ENCODE measurements around the gene RXRA.

The RXRA gene

GRCh38 chr9:134319306-134320125, 6.7 kb upstream of the RXRA start:
- Histone ChIP-seq H3K9ac (ENCODE audit: low read depth, low read length) (no peak overlapping the region), H3K9me3 (ENCODE audit: insufficient read depth, low read length, severe bottlenecking) (no peaks in the 10 kb centered on the region), H3K27me3 (ENCODE audit: insufficient read depth, low read length, poor library complexity) (no peaks in the 10 kb centered on the region), H3K4me2 (ENCODE audit: insufficient read depth, low read length) (no peak overlapping the region), H3K36me3 (ENCODE audit: insufficient read depth, low read length) (no peaks in the 10 kb centered on the region), H2AFZ (ENCODE audit: low read depth, low read length) (no peak overlapping the region), H3K4me1 (ENCODE audit: insufficient read depth, low read length) (no peaks in the 10 kb centered on the region), H4K20me1 (ENCODE audit: insufficient read depth, low read length) (0 out of 2 replicates have a peak, but pooled peaks cover 6% of the 10 kb centered on the region), H3K4me3 (ENCODE audit: low read depth in 1 of 2, low read length in 2 of 2) (no peak overlapping the region), H3K27ac (ENCODE audit: low read length) (no peak overlapping the region), H3K79me2 (ENCODE audit: insufficient read depth, low read length) (no peaks in the 10 kb centered on the region)
- DNase-seq (no peak), ATAC-seq (ENCODE audit: insufficient read depth, low read depth) (no peak)
- TF ChIP-seq EZH2 (IDR thresholded peaks at IDR 0.05; ENCODE audit: borderline replicate concordance, low read depth, low read length, severe bottlenecking) (no peak), CTCF (IDR thresholded peaks at IDR 0.05; ENCODE audit: borderline replicate concordance, extremely low read depth, low read length, poor library complexity, severe bottlenecking) (no peak)

- Histone ChIP-seq H3K27ac (ENCODE audit: low read length) (no peak overlapping the region), H4K20me1 (ENCODE audit: insufficient read depth, low read length) (0 out of 2 replicates have a peak, but pooled peaks cover 6% of the 10 kb centered on the region), H2AFZ (ENCODE audit: low read depth, low read length) (no peak overlapping the region), H3K79me2 (ENCODE audit: insufficient read depth, low read length) (no peaks in the 10 kb centered on the region), H3K9me3 (ENCODE audit: insufficient read depth, low read length, severe bottlenecking) (no peaks in the 10 kb centered on the region), H3K9ac (ENCODE audit: low read depth, low read length) (no peak overlapping the region), H3K4me1 (ENCODE audit: insufficient read depth, low read length) (no peaks in the 10 kb centered on the region), H3K4me3 (ENCODE audit: low read depth in 1 of 2, low read length in 2 of 2) (no peak overlapping the region), H3K27me3 (ENCODE audit: insufficient read depth, low read length, poor library complexity) (no peaks in the 10 kb centered on the region), H3K36me3 (ENCODE audit: insufficient read depth, low read length) (no peaks in the 10 kb centered on the region), H3K4me2 (ENCODE audit: insufficient read depth, low read length) (no peak overlapping the region)
- DNase-seq (no peak), ATAC-seq (ENCODE audit: insufficient read depth, low read depth) (no peak)
- TF ChIP-seq EZH2 (IDR thresholded peaks at IDR 0.05; ENCODE audit: borderline replicate concordance, low read depth, low read length, severe bottlenecking) (no peak), CTCF (IDR thresholded peaks at IDR 0.05; ENCODE audit: borderline replicate concordance, extremely low read depth, low read length, poor library complexity, severe bottlenecking) (no peak)
These were observed 6.0 kb upstream of the RXRA start for GRCh38 chr9:134320126-134320867.

- H3K27me3 ChIP-seq (ENCODE audit: insufficient read depth, low read length, poor library complexity) = no peaks in the 10 kb centered on the region
- peaks cover 4% of the 10 kb centered on the region; the same call in 1 of the 2 replicates for H3K4me1 ChIP-seq (ENCODE audit: insufficient read depth, low read length)
- H3K9me3 ChIP-seq (ENCODE audit: insufficient read depth, low read length, severe bottlenecking) = no peaks in the 10 kb centered on the region
- no peak overlapping the region for H3K9ac ChIP-seq (ENCODE audit: low read depth, low read length)
- no peaks in the 10 kb centered on the region for H3K36me3 ChIP-seq (ENCODE audit: insufficient read depth, low read length)
- no peak overlapping the region for H2AFZ ChIP-seq (ENCODE audit: low read depth, low read length)
- no peak overlapping the region for H3K27ac ChIP-seq (ENCODE audit: low read length)
- TF ChIP-seq EZH2 (IDR thresholded peaks at IDR 0.05; ENCODE audit: borderline replicate concordance, low read depth, low read length, severe bottlenecking) (no peak), CTCF (IDR thresholded peaks at IDR 0.05; ENCODE audit: borderline replicate concordance, extremely low read depth, low read length, poor library complexity, severe bottlenecking) (no peak)
- H3K4me3 ChIP-seq (ENCODE audit: low read depth in 1 of 2, low read length in 2 of 2) = no peak overlapping the region
- 0 out of 2 replicates have a peak, but pooled peaks cover 6% of the 10 kb centered on the region for H4K20me1 ChIP-seq (ENCODE audit: insufficient read depth, low read length)
- H3K79me2 ChIP-seq (ENCODE audit: insufficient read depth, low read length) = no peaks in the 10 kb centered on the region
- DNase-seq = no peak
- H3K4me2 ChIP-seq (ENCODE audit: insufficient read depth, low read length) = no peak overlapping the region
- ATAC-seq (ENCODE audit: insufficient read depth, low read depth) = no peak
These were observed 5.3 kb upstream of the RXRA start for GRCh38 chr9:134320868-134321471.
